IMR-90 (cell line): ENCODE results near the gene LDAF1. TPM values are rescaled to one million over a fixed set of nuclear protein-coding genes. Genes with fewer than 3 reads are reported as not detected.

ENCODE experiments used
- ATAC-seq: fragments of 200-7000 bp; cut with Tn5 transposase; 2 replicates; pipeline ENCODE4 v1.9.1; 2020; ENCODE audit warnings: low read depth, mild to moderate bottlenecking, moderate library complexity
- BruUV-seq: library from RNA; stranded (reverse); fragments of 400-500 nt; replicated peaks from 2 replicates; lab custom pipeline; 2021; lab: Mats Ljungman, UMichigan
- CTCF ChIA-PET: fragments of 300-600 bp; formaldehyde crosslinking; extraction: SDS; loops from one replicate; lab custom pipeline; 2021; ENCODE audit warnings: antibody characterized with exemption; lab: Yijun Ruan, JAX
- POLR2A ChIA-PET: fragments of 300-600 bp; sonication (Branson Sonifier 250); formaldehyde crosslinking; loops from one replicate; lab custom pipeline; 2022; ENCODE audit warnings: antibody characterized with exemption; ENCODE audit not compliant: unreplicated experiment; lab: Charles Lee
- DNase-seq: peaks from one replicate; pipeline ENCODE4 v3.0.0; 2013
- H2AFZ ChIP-seq: replicated peaks from 2 replicates; pipeline ENCODE3; 2013; ENCODE audit warnings: low read length, mild to moderate bottlenecking; ENCODE audit not compliant: poor library complexity
- H2AK5ac ChIP-seq: 2 replicates; pipeline ENCODE4 v1.6.1; 2013; ENCODE audit warnings: low read depth, low read length, inconsistent platforms
- H2AK9ac ChIP-seq: replicated peaks from 2 replicates; pipeline ENCODE3; 2013; ENCODE audit warnings: mild to moderate bottlenecking, low read depth, low read length, moderate library complexity; ENCODE audit not compliant: poor library complexity
- H2BK120ac ChIP-seq: 2 replicates; pipeline ENCODE4 v1.6.1; 2013; ENCODE audit warnings: low read depth, low read length, inconsistent platforms
- H2BK15ac ChIP-seq: 3 replicates; pipeline ENCODE4 v1.6.1; 2013; ENCODE audit warnings: low read depth, low read length, inconsistent platforms
- H2BK20ac ChIP-seq: 2 replicates; pipeline ENCODE4 v1.6.1; 2013; ENCODE audit warnings: low read depth, mild to moderate bottlenecking, inconsistent platforms, low read length, moderate library complexity
- H2BK5ac ChIP-seq: 2 replicates; pipeline ENCODE4 v1.6.1; 2013; ENCODE audit warnings: mild to moderate bottlenecking, low read depth, low read length, inconsistent platforms; ENCODE audit not compliant: poor library complexity, severe bottlenecking
- H3K14ac ChIP-seq: replicated peaks from 2 replicates; pipeline ENCODE4 v1.6.1; 2013; ENCODE audit warnings: low read depth, low read length, inconsistent platforms
- H3K18ac ChIP-seq: 2 replicates; pipeline ENCODE4 v1.6.1; 2013; ENCODE audit warnings: low read depth, low read length, control low read depth
- H3K23ac ChIP-seq: 2 replicates; pipeline ENCODE4 v1.6.1; 2013; ENCODE audit warnings: low read depth, low read length, inconsistent platforms
- H3K27ac ChIP-seq: 2 replicates; pipeline ENCODE4 v1.5.1; 2013; ENCODE audit warnings: mild to moderate bottlenecking, control low read depth, low read length; ENCODE audit not compliant: insufficient read depth
- H3K27me3 ChIP-seq: 2 replicates; pipeline ENCODE4 v1.6.1; 2013; ENCODE audit warnings: low read length; ENCODE audit not compliant: control insufficient read depth, insufficient read depth
- H3K36me3 ChIP-seq: 2 replicates; pipeline ENCODE4 v1.6.1; 2013; ENCODE audit warnings: low read length, mixed read lengths; ENCODE audit not compliant: control insufficient read depth, insufficient read depth
- H3K4ac ChIP-seq: 2 replicates; pipeline ENCODE4 v1.6.1; 2013; ENCODE audit warnings: low read depth, low read length, inconsistent platforms
- H3K4me1 ChIP-seq: 2 replicates; pipeline ENCODE4 v1.6.1; 2013; ENCODE audit warnings: low read length, mixed read lengths; ENCODE audit not compliant: control insufficient read depth, insufficient read depth
- H3K4me2 ChIP-seq: 2 replicates; pipeline ENCODE4 v1.6.1; 2013; ENCODE audit warnings: low read depth, mild to moderate bottlenecking, control low read depth, low read length, moderate library complexity
- H3K4me3 ChIP-seq: 2 replicates; pipeline ENCODE4 v1.5.1; 2013; ENCODE audit warnings: low read depth, mild to moderate bottlenecking, control low read depth, low read length, moderate library complexity; ENCODE audit not compliant: insufficient read depth
- H3K56ac ChIP-seq: 2 replicates; pipeline ENCODE4 v1.6.1; 2013; ENCODE audit warnings: low read length, inconsistent platforms; ENCODE audit not compliant: insufficient read depth; ENCODE audit errors: extremely low read depth
- H3K79me1 ChIP-seq, 2 experiments: 2 replicates each; pipeline ENCODE4 v1.6.1; 2013; ENCODE audit warnings: low read length in 2 of 2, inconsistent platforms in 1 of 2, low read depth in 1 of 2
- H3K9ac ChIP-seq: 2 replicates; pipeline ENCODE4 v1.6.1; 2013; ENCODE audit warnings: low read depth, low read length, control low read depth
- H3K9me1 ChIP-seq: 2 replicates; pipeline ENCODE4 v1.6.1; 2013; ENCODE audit warnings: low read length, inconsistent platforms; ENCODE audit not compliant: insufficient read depth
- H3K9me3 ChIP-seq: 2 replicates; pipeline ENCODE4 v1.6.1; 2013; ENCODE audit warnings: low read length; ENCODE audit not compliant: control insufficient read depth, insufficient read depth
- H4K20me1 ChIP-seq: 2 replicates; pipeline ENCODE4 v1.6.1; 2013; ENCODE audit warnings: low read length, inconsistent platforms; ENCODE audit not compliant: insufficient read depth
- H4K5ac ChIP-seq: 2 replicates; pipeline ENCODE4 v1.6.1; 2013; ENCODE audit warnings: mild to moderate bottlenecking, low read depth, low read length, control low read depth
- H4K8ac ChIP-seq, 2 experiments: 2 replicates each; pipeline ENCODE4 v1.6.1; 2013; ENCODE audit warnings: low read depth in 2 of 2, low read length in 2 of 2, control low read depth in 1 of 2, inconsistent platforms in 1 of 2
- H4K91ac ChIP-seq: 2 replicates; pipeline ENCODE4 v1.6.1; 2013; ENCODE audit warnings: low read depth, low read length, inconsistent platforms; ENCODE audit not compliant: insufficient read depth
- BHLHE40 ChIP-seq: fragments of 150-350 bp; IDR thresholded peaks from 2 replicates; pipeline ENCODE4 v1.6.1; 2016; ENCODE audit warnings: mild to moderate bottlenecking, low read depth, low read length
- CEBPB ChIP-seq: IDR thresholded peaks from 2 replicates; pipeline ENCODE4 v1.6.1; 2012; ENCODE audit warnings: low read depth, low read length, improper control_type of control experiment
- CHD1 ChIP-seq: IDR thresholded peaks from 2 replicates; pipeline ENCODE4 v1.6.1; 2012; ENCODE audit warnings: low read depth, low read length, improper control_type of control experiment
- CTCF ChIP-seq: conservative IDR thresholded peaks from 2 replicates; pipeline ENCODE4 v1.5.1; 2012; ENCODE audit warnings: mild to moderate bottlenecking, low read depth, low read length, improper control_type of control experiment
- ELK1 ChIP-seq: fragments of 150-350 bp; IDR thresholded peaks from 2 replicates; pipeline ENCODE4 v1.6.1; 2016; ENCODE audit warnings: low read depth, mild to moderate bottlenecking, low read length, moderate library complexity, borderline replicate concordance
- FOS ChIP-seq: fragments of 150-350 bp; IDR thresholded peaks from 2 replicates; pipeline ENCODE4 v1.6.1; 2016; ENCODE audit warnings: low read depth, low read length
- MAFK ChIP-seq: IDR thresholded peaks from 2 replicates; pipeline ENCODE4 v1.6.1; 2012; ENCODE audit warnings: low read depth, low read length, improper control_type of control experiment
- MAZ ChIP-seq: IDR thresholded peaks from 2 replicates; pipeline ENCODE4 v1.6.1; 2012; ENCODE audit warnings: low read depth, mild to moderate bottlenecking, low read length, improper control_type of control experiment, moderate library complexity, borderline replicate concordance
- MXI1 ChIP-seq: IDR thresholded peaks from 2 replicates; pipeline ENCODE4 v1.6.1; 2012; ENCODE audit warnings: low read depth, mild to moderate bottlenecking, low read length, moderate library complexity, borderline replicate concordance
- NFE2L2 ChIP-seq: fragments of 150-350 bp; IDR thresholded peaks from 2 replicates; pipeline ENCODE4 v1.6.1; 2016; ENCODE audit warnings: low read depth, mild to moderate bottlenecking, low read length
- POLR2A ChIP-seq: IDR thresholded peaks from 2 replicates; pipeline ENCODE4 v1.6.1; 2012; ENCODE audit warnings: mild to moderate bottlenecking, low read depth, low read length
- RAD21 ChIP-seq: IDR thresholded peaks from 2 replicates; pipeline ENCODE4 v1.6.1; 2012; ENCODE audit warnings: low read length, improper control_type of control experiment
- RCOR1 ChIP-seq: IDR thresholded peaks from 2 replicates; pipeline ENCODE4 v1.6.1; 2012; ENCODE audit warnings: mild to moderate bottlenecking, low read length, improper control_type of control experiment; ENCODE audit not compliant: insufficient replicate concordance
- RFX5 ChIP-seq: IDR thresholded peaks from 2 replicates; pipeline ENCODE4 v1.8.0; 2012; ENCODE audit warnings: low read depth, mild to moderate bottlenecking, low read length, moderate library complexity
- SMC3 ChIP-seq: fragments of 150-350 bp; IDR thresholded peaks from 2 replicates; pipeline ENCODE4 v1.6.1; 2016; ENCODE audit warnings: low read depth, mild to moderate bottlenecking, antibody characterized with exemption, low read length, moderate library complexity
- USF2 ChIP-seq: fragments of 150-350 bp; IDR thresholded peaks from 2 replicates; pipeline ENCODE4 v1.6.1; 2017; ENCODE audit warnings: mild to moderate bottlenecking, antibody characterized with exemption, low read length, low read depth
- WGBS, 2 experiments: methylation state at CpG; one replicate each; pipeline versions ENCODE4 v1.1.5 to v1.1.7; 2013; ENCODE audit warnings: missing lambda C conversion rate in 2 of 2; ENCODE audit not compliant: insufficient read length in 1 of 2; ENCODE audit errors: extremely low coverage in 2 of 2; 5-methylcytosine and 5-hydroxymethylcytosine counted together
- dilution Hi-C: fragments of 300-500 bp; cut with HindIII; formaldehyde crosslinking; loops from one replicate; pipeline ENCODE4 v1.14.3; 2018; ENCODE audit warnings: low sequenced_read_pairs; ENCODE audit not compliant: unreplicated experiment
- in situ Hi-C: fragments of 300-500 bp; cut with MboI; formaldehyde crosslinking; loops from 3 replicates; pipeline ENCODE4 v1.14.3; 2019; ENCODE audit warnings: low sequenced_read_pairs, inconsistent platforms, mixed read lengths
- intact Hi-C: fragments of 100-400 bp; cut with micrococcal nuclease; formaldehyde crosslinking; loops from 2 replicates; pipeline ENCODE4 v1.10.0; 2022
- polyA plus RNA-seq, 3 experiments: library from polyadenylated mRNA; depleted of rRNA; stranded (reverse); fragments of >200 nt; gene quantifications; 2 replicates each; pipeline ENCODE4 v1.2.3, GENCODE V29; 2012; ENCODE audit warnings: low replicate concordance in 1 of 3
- total RNA-seq: library from RNA; depleted of rRNA; stranded (reverse); fragments of >200 nt; gene quantifications from 2 replicates; pipeline ENCODE4 v1.2.3, GENCODE V29; 2012

LDAF1 gene
- total and polyA plus RNA-seq, 2 of the 4 experiments (the other 2 are of a cell fraction) = 21.0 to 62.2 TPM

GRCh38 chr16:21192991-21193390 lies 34.5 kb downstream of the LDAF1 start:
- Histone ChIP-seq H3K27ac (no peak overlapping the region), H4K20me1 (no peaks in the 10 kb centered on the region), H3K4ac (no peak overlapping the region), H4K91ac (no peak overlapping the region), H2AK5ac (no peak overlapping the region), H3K23ac (no peak overlapping the region), H3K27me3 (peaks cover 11% of the 10 kb centered on the region), H2BK20ac (no peak overlapping the region), H3K9me1 (no peaks in the 10 kb centered on the region), H3K4me2 (no peak overlapping the region), H3K56ac (no peak overlapping the region), H2AK9ac (no peak overlapping the region), H3K36me3 (no peaks in the 10 kb centered on the region), H2BK15ac (no peak overlapping the region), H3K9ac (no peak overlapping the region), H2AFZ (no peak overlapping the region), H3K4me1 (peaks cover 3% of the 10 kb centered on the region), H4K5ac (no peak overlapping the region), H3K79me1 (no peaks in the 10 kb centered on the region), H4K8ac (no peak overlapping the region), H3K9me3 (0 out of 2 replicates have a peak, but pooled peaks cover 4% of the 10 kb centered on the region), H3K14ac (no peak overlapping the region), H2BK120ac (no peak overlapping the region), H3K4me3 (no peak overlapping the region), H3K18ac (no peak overlapping the region), H2BK5ac (no peak overlapping the region)
- dilution Hi-C loops = no loop called here
- ChIA-PET POLR2A (no interaction called here), CTCF (interaction anchor here (1.0 kb wide), 1 partner anchor 84 kb away, joined by 7 read pairs; no protein-coding TSS in a partner anchor)
- no peak for TF ChIP-seq RFX5
- TF ChIP-seq POLR2A = no peak
- TF ChIP-seq RCOR1 = no peak
- no peak for TF ChIP-seq SMC3
- TF ChIP-seq MAFK = no peak
- no peak for TF ChIP-seq CTCF
- no peak for TF ChIP-seq FOS
- TF ChIP-seq ELK1 = no peak
- no peak for TF ChIP-seq CHD1
- no peak for TF ChIP-seq MXI1
- TF ChIP-seq MAZ = no peak
- no peak for TF ChIP-seq CEBPB
- TF ChIP-seq RAD21 = no peak
- no peak for TF ChIP-seq NFE2L2
- TF ChIP-seq USF2 = no peak
- TF ChIP-seq BHLHE40 = no peak
- BruUV-seq = no TSS peak
- intact Hi-C loops = no loop called here
- ATAC-seq (no peak), DNase-seq (no peak)
- in situ Hi-C loops = no loop called here
- no CpG with 5 or more reads among the region's 1 CpG for WGBS, 2 experiments
